K562 (cell line): ENCODE results near the gene ECI2.

Experiments used
- CHAMP1 ChIP-seq: fragments of 450-650 bp; IDR thresholded peaks from 2 replicates; pipeline ENCODE4 v1.6.1; 2016; ENCODE audit warnings: mild to moderate bottlenecking
- CHCHD3 ChIP-seq: fragments of 250-450 bp; sonication (Bioruptor Pico); IDR thresholded peaks from 2 replicates; pipeline ENCODE4 v2.1.2; 2022; ENCODE audit warnings: mild to moderate bottlenecking
- CTCF ChIP-seq, 3 experiments: IDR thresholded peaks in 2 of 3; conservative IDR thresholded peaks in 1 of 3; 2 replicates each; pipeline ENCODE4 v1.5.1; 2011 to 2012; ENCODE audit warnings: low read length in 3 of 3, mild to moderate bottlenecking in 3 of 3, control low read depth in 2 of 3, improper control_type of control experiment in 1 of 3, inconsistent platforms in 1 of 3, low read depth in 1 of 3, mixed read lengths in 1 of 3, moderate library complexity in 1 of 3; ENCODE audit not compliant: insufficient read depth in 2 of 3
- E2F4 ChIP-seq: sonication (generic); formaldehyde crosslinking; IDR thresholded peaks from 2 replicates; pipeline ENCODE4 v1.8.0; 2022; ENCODE audit warnings: mild to moderate bottlenecking, low read depth, missing genetic modification reagents
- POLR2A ChIP-seq: fragments of 450-650 bp; conservative IDR thresholded peaks from 2 replicates; pipeline ENCODE4 v1.6.1; 2016
- POLR2AphosphoS5 ChIP-seq: IDR thresholded peaks from 2 replicates; pipeline ENCODE4 v1.6.1; 2011; ENCODE audit warnings: mild to moderate bottlenecking, low read depth, low read length, moderate library complexity; ENCODE audit not compliant: control insufficient read depth, insufficient read depth
- ZBTB5 ChIP-seq: fragments of 450-650 bp; IDR thresholded peaks from 2 replicates; pipeline ENCODE4 v1.6.1; 2017; ENCODE audit warnings: antibody characterized with exemption
- ZHX1 ChIP-seq: fragments of 150-350 bp; conservative IDR thresholded peaks from 2 replicates; pipeline ENCODE4 v1.6.1; 2014; ENCODE audit warnings: low read length
- ZNF140 ChIP-seq: fragments of 250-450 bp; sonication (Bioruptor Pico); IDR thresholded peaks from 2 replicates; pipeline ENCODE4 v1.8.0; 2021; ENCODE audit warnings: moderate library complexity, mild to moderate bottlenecking, inconsistent platforms
- ZNF592 ChIP-seq: fragments of 450-650 bp; IDR thresholded peaks from 2 replicates; pipeline ENCODE4 v1.6.1; 2017; ENCODE audit warnings: antibody characterized with exemption, mild to moderate bottlenecking

- TF ChIP-seq ZHX1 (no peak), POLR2A (no peak), POLR2AphosphoS5 (no peak), CTCF (IDR thresholded peaks at IDR 0.05 in 2 of 3, conservative IDR thresholded peaks at IDR 0.05 in 1 of 3; ENCODE audit: insufficient read depth in 2 of 3, low read depth in 1 of 3, low read length in 3 of 3) (no peak), ZBTB5 (no peak), ZNF140 (CRISPR knock-in tag) (no peak), E2F4 (CRISPR knock-in tag) (no peak), CHAMP1 (no peak), CHCHD3 (CRISPR knock-in tag) (no peak), ZNF592 (no peak)
Measured at GRCh38 chr6:4112366-4112765, 23.0 kb downstream of the ECI2 start.
